GM18505 (cell line): Measurements from ENCODE around the gene AADACL2.
"Not testable (repeated sequence)": the region's sequence is repeated elsewhere in the genome, so short reads cannot be mapped to it uniquely, and the experiment has no call there.

Experiments
- ATAC-seq: cut with Tn5 transposase; IDR thresholded peaks from one replicate; pipeline ENCODE4 v1.9.1; 2021; ENCODE audit not compliant: unreplicated experiment
- POLR2A ChIP-seq: IDR thresholded peaks from 4 replicates; pipeline ENCODE4 v1.6.1; 2011; ENCODE audit warnings: borderline replicate concordance; ENCODE audit not compliant: insufficient read depth, insufficient read length; ENCODE audit errors: extremely low read depth

AADACL2 gene

DNA sequence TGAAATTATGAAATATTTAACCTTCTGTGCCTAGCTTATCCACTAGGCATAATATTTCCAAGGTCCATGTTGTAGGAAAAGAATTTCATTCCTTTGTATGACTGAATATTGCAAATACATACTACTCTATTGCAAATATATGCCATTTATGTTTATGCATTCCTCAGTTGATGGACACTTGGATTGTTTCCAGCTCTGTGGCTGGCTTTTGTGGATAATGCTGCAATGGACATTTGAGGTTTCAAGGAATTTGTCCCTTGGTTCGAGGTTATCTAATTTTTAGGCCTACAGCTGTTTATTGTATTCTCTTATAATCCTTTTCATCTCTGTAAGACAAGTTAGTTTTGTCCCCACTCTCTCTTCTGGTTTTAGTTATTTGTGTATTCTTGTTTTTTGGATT is 7.7 kb upstream of the AADACL2 start:
- no peak for ATAC-seq
- no peak for TF ChIP-seq POLR2A

DNA sequence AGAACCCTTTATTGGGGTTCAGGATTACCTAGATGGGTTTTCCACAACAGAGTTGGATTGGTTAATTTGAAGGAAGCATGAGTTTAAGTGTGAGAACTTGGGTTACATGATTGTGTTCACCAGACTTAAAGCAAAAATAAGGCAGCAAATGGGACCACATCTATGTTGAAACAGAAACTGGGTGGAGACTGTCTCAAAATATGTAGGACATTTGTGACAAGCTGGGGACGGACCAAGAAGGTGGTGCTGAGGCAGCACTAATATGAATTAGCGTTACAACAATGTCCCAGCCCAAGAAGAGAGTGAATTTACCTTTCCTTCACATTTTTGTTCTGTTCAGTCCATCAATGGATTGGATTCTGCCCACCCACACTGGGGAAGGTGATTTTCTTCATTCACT is 866 bp upstream of the AADACL2 start:
- no peak for TF ChIP-seq POLR2A
- ATAC-seq: no peak

DNA sequence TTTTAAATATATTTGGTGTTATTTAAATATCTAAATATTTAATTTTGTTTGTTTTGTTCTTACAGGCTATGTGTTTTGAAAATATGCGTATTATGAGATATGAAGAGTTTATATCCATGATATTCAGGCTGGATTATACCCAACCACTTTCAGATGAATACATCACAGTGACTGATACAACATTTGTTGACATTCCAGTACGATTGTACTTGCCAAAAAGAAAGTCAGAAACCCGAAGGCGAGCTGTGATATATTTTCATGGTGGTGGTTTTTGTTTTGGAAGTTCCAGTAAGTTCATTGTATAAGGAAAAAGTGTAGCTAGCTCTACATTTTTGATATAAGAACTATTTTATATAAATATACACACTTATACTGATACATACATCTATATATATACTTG is 6.9 kb downstream of the AADACL2 start:
- no peak for TF ChIP-seq POLR2A
- ATAC-seq: no peak

DNA sequence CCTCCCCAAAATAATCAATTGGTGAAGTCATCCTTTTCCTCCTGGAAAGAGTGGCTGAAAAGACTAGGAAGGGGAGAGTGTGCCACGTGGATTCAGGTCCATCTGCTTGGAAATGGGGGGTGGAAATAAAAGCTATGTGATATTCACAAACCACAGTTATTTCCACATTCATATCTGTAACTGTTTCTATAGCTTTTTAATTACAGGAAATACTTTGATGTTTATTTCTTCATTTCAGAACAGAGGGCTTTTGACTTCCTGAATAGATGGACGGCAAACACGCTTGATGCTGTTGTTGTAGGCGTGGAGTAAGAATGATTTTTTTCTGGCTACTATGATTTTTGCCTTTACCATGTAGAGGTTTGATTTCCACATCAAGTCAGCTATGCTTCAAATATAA is 10.1 kb downstream of the AADACL2 start:
- no peak for ATAC-seq
- no peak for TF ChIP-seq POLR2A

DNA sequence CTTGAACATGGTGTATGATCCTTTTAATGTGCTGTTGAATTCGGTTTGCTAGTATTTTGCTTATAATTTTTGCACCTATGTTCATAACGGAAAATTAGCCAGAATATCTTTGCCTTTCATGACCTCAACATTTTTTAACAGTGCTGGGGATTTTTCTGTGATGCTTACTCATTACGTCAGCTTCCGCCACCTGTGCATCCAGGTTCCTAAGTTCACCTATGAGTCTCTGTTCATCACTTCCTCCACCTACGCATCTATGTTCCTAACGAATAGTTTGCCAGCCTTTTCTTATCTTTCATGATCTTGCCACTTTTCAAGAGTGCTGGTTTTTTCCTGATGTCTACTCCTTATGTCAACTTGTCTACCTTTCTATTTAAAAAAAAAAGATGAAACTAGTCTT is 16.5 kb downstream of the AADACL2 start:
- TF ChIP-seq POLR2A: no peak
- ATAC-seq: no peak

DNA sequence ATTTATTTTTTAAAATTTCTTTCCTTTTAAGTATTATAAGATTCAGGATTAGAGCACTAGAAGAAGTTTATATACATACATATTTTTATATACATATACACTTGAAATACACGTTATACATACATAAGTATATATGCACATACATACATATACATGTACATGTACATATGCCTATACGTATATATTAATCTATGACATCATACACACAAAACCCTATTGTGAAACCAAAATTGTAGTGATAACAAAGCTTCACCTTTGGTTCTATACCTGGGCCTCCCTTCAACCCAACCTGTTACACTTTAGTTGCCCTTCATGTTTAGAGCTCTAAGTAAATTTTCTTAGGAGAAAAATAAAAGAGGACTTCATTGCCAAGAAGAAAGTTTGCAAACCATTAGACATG is 17.0 kb downstream of the AADACL2 start:
- no peak for ATAC-seq
- TF ChIP-seq POLR2A: no peak

DNA sequence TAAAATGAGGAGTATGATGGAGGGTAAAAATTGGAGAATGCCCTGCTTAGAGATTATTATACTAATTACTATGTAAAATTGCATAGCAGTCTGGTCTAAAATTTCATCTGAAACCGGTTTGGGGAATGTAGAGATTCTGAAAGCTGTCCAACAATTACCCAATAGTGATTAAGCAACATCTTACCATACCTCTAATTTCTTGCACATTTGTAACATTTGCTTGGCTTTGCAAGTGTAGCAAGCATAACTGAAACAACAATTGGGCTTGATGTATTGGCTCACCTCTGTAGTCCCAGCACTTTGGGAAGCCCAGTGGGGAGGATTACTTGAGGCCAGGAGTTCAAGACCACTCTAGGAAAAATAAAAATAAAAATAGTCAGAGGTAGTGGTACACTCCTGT is 17.4 kb downstream of the AADACL2 start:
- TF ChIP-seq POLR2A: no peak
- ATAC-seq: no peak

DNA sequence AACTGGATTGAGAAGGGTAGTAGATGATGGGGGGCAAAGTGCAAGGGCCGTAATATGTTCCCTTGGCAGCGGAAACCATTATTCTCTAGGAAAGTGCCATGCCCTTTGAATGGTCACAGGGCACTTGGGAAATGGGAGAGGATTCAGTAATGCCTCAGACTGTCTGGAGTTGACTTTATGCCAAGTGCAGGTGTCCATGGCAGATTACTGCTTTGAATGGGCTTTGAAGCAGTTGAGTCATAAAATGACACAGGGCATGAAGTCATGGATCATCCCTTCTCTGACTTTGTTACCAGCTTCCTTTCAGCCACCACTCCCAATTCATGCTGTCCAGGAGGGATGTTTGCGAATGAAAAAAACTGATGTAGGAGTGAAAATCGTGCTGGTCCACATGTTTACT is 20.1 kb downstream of the AADACL2 start:
- no peak for ATAC-seq
- no peak for TF ChIP-seq POLR2A

DNA sequence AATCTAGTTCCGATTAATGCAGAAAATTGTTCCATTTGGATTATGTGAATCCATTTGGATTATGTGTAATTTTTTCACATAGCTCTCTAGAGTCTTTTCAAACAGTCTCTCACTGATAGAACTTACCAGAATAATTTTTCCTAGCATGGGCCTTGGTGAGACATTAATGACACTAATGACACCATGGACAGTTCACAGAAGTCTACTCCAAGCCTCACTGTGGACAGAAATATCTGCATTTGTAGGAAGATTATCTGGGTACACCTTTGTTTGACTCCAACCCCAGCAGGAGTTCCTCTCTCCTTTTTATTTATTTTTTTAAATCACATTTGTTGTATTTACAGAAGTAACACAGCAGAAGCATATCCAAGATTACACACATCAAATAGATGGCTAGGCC is 27.9 kb downstream of the AADACL2 start:
- no peak for TF ChIP-seq POLR2A
- no peak for ATAC-seq

DNA sequence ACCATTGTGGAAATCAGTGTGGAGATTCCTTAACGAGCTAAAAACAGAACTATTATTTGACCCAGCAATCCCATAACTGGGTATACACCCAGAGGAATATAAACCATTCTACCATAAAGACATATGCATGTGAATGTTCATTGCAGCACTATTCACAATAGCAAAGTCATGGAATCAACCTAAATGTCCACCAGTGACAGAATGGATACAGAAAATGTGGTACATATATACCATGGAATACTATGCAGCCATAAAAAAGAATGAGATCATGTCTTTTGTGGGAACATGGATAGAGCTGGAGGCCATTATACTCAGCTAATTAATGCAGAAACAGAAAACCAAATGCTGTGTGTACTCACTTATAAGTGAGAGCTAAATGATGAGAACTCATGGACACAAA is 31.0 kb downstream of the AADACL2 start:
- not testable (repeated sequence) for ATAC-seq

DNA sequence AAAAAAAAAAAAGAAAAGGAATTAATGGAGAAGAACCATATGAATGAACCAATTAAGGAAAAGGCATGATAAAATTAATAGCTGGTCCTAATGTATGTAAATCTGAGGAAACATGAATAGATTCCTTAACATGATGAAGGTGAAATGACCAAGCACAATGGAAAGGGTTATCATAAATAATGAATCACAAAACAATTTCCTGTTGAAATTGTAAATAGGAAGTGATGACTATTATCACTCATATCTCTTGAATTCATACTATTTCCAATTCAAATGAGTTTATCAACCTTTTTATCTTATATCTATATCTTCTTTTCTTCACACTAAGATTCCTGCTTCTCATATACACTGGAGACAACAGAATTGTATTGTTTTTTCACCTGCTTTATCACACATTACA is 32.0 kb downstream of the AADACL2 start:
- no peak for ATAC-seq
- no peak for TF ChIP-seq POLR2A

DNA sequence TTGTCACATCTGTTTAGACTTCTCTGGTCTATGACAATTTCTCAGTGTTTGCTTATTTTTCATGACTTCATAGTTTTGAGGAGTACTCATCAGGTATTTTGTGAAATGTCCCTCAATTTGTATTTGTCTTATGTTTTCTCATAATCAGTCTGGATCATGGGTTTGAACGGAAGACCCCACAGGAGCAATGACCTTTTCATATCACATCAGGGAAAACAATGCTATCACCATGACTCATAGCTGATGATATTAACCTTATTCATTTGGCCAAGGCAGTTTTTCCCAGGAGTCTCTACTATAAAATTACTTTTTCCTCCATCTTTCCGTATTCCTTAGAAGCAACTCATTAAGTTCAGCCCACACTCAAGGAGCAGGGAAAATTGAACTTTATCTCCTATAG is 32.7 kb downstream of the AADACL2 start:
- ATAC-seq: no peak
- no peak for TF ChIP-seq POLR2A

DNA sequence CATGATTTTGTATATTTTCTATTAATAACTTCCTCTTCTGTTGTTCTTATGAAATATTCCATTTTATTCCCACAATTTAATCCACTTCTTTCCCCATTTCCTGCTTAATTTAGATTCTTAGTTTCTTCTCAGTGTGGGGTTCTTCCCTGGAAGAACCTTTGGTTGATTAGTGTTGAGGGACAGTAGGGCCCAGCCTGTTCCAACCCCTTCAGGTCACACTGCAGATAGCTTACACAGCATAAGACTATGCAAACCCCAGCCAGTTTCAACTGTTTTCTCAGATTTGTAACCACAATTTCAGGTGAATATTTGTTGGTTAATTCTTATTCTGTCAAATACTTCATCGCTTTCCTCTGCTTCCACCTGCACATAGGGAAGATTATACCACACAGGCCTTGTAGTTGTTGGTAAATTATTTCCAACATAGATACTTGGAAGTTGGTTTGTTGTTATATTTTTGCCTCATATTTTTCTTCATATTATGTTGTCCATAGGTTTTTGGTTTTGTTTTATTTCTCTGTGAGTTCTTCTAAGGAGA is 34.7 kb downstream of the AADACL2 start:
- ATAC-seq: no peak
- no peak for TF ChIP-seq POLR2A

DNA sequence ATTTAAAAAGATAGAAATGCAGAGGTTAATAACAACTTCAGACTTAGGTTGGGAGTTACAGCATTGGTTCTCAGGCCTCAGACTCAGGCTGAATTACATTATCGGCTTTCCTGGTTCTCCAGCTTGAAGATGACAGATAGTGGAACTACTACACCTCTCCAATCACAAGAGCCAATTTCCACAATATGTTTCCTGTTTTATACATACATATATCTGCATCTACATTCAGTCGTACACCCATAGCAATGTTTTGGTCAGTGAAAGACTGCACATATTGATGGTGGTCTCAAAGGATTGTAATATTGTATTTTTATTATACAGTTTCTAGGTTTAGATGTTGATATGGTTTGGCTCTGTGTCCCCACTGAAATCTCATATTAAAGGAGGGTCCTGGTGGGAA is 35.4 kb downstream of the AADACL2 start:
- no peak for ATAC-seq
- TF ChIP-seq POLR2A: no peak

DNA sequence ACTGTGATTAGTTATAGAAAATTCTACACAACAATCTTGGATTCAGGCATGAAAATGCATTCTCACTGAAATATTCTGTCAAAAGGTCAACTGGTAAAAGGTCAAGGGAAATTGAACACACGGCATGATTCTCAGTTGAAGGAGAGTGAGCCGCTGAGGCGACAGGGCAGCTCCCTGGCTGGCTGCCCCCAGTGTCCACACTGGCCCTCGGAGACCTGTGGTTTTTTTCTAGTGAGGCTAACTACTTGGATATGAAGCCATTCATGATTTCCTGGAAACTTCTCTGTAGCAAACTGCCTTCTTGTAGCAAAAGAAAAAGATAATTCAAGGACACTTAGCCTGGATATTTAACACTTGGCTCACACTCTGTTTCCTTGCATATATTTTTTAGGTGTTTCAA is 37.2 kb downstream of the AADACL2 start:
- no peak for TF ChIP-seq POLR2A
- no peak for ATAC-seq
